ENCODE data around the gene JPT2.

JPT2 gene

GRCh38 chr16:1680361-1680760 lies 2.3 kb downstream of the JPT2 start:
- no peak overlapping the region for H2AFZ ChIP-seq (ENCODE audit: low read depth, low read length, severe bottlenecking)
- no peaks in the 10 kb centered on the region for H3K9me2 ChIP-seq (replicated peaks; ENCODE audit: insufficient read depth, low read length)
- no peaks in the 10 kb centered on the region for H3K9me3 ChIP-seq (ENCODE audit: insufficient read depth, low read length)
- H3K36me3 ChIP-seq (ENCODE audit: low read length) = no peaks in the 10 kb centered on the region
- no peak overlapping the region for H3K9ac ChIP-seq (ENCODE audit: low read length)
- TF ChIP-seq CTCF (IDR thresholded peaks at IDR 0.05; ENCODE audit: insufficient read depth, low read length, poor library complexity, severe bottlenecking) (no peak), EZH2phosphoT487 (conservative IDR thresholded peaks at IDR 0.05; ENCODE audit: low read length) (no peak)
- no peak overlapping the region for H3K4me3 ChIP-seq (ENCODE audit: insufficient read depth, low read length, poor library complexity, severe bottlenecking)
- no peak overlapping the region for H3K27ac ChIP-seq (ENCODE audit: low read depth, low read length)
- H3K79me2 ChIP-seq (ENCODE audit: insufficient read depth, low read length) = peaks cover 70% of the 10 kb centered on the region
- H3K4me2 ChIP-seq (ENCODE audit: low read depth, low read length, poor library complexity, severe bottlenecking) = peak overlapping the region; percentile 64
- no peaks in the 10 kb centered on the region for H3F3A ChIP-seq (ENCODE audit: insufficient read depth)
- peaks cover 8% of the 10 kb centered on the region; the same call in 1 of the 2 replicates for H4K20me1 ChIP-seq (ENCODE audit: low read depth, low read length)
- no peaks in the 10 kb centered on the region for H3K27me3 ChIP-seq (ENCODE audit: low read length)

- H3K4me3 ChIP-seq (ENCODE audit: insufficient read depth, low read length, poor library complexity, severe bottlenecking) = no peak overlapping the region
- H4K20me1 ChIP-seq (ENCODE audit: low read depth, low read length) = peaks cover 13% of the 10 kb centered on the region; the same call in 1 of the 2 replicates
- no peak overlapping the region for H2AFZ ChIP-seq (ENCODE audit: low read depth, low read length, severe bottlenecking)
- H3K9me3 ChIP-seq (ENCODE audit: insufficient read depth, low read length) = no peaks in the 10 kb centered on the region
- H3K27ac ChIP-seq (ENCODE audit: low read depth, low read length) = no peak overlapping the region
- peaks cover 76% of the 10 kb centered on the region for H3K79me2 ChIP-seq (ENCODE audit: insufficient read depth, low read length)
- no peaks in the 10 kb centered on the region for H3K9me2 ChIP-seq (replicated peaks; ENCODE audit: insufficient read depth, low read length)
- no peaks in the 10 kb centered on the region for H3F3A ChIP-seq (ENCODE audit: insufficient read depth)
- TF ChIP-seq CTCF (IDR thresholded peaks at IDR 0.05; ENCODE audit: insufficient read depth, low read length, poor library complexity, severe bottlenecking) (no peak), EZH2phosphoT487 (conservative IDR thresholded peaks at IDR 0.05; ENCODE audit: low read length) (no peak)
- no peaks in the 10 kb centered on the region for H3K27me3 ChIP-seq (ENCODE audit: low read length)
- no peak overlapping the region for H3K9ac ChIP-seq (ENCODE audit: low read length)
- H3K4me2 ChIP-seq (ENCODE audit: low read depth, low read length, poor library complexity, severe bottlenecking) = no peak overlapping the region
- no peaks in the 10 kb centered on the region for H3K36me3 ChIP-seq (ENCODE audit: low read length)
Observed at GRCh38 chr16:1681032-1681431, 3.0 kb downstream of the JPT2 start.

GRCh38 chr16:1687427-1688316 lies 9.6 kb downstream of the JPT2 start:
- H3F3A ChIP-seq (ENCODE audit: insufficient read depth) = no peaks in the 10 kb centered on the region
- no peak overlapping the region for H3K4me3 ChIP-seq (ENCODE audit: insufficient read depth, low read length, poor library complexity, severe bottlenecking)
- H3K27ac ChIP-seq (ENCODE audit: low read depth, low read length) = no peak overlapping the region
- no peak overlapping the region for H3K9ac ChIP-seq (ENCODE audit: low read length)
- peaks cover 35% of the 10 kb centered on the region for H4K20me1 ChIP-seq (ENCODE audit: low read depth, low read length)
- H3K27me3 ChIP-seq (ENCODE audit: low read length) = no peaks in the 10 kb centered on the region
- H2AFZ ChIP-seq (ENCODE audit: low read depth, low read length, severe bottlenecking) = no peak overlapping the region
- no peak overlapping the region for H3K4me2 ChIP-seq (ENCODE audit: low read depth, low read length, poor library complexity, severe bottlenecking)
- peaks cover 14% of the 10 kb centered on the region; the same call in 1 of the 2 replicates for H3K36me3 ChIP-seq (ENCODE audit: low read length)
- H3K9me2 ChIP-seq (replicated peaks; ENCODE audit: insufficient read depth, low read length) = no peaks in the 10 kb centered on the region
- no peaks in the 10 kb centered on the region for H3K9me3 ChIP-seq (ENCODE audit: insufficient read depth, low read length)
- TF ChIP-seq EZH2phosphoT487 (conservative IDR thresholded peaks at IDR 0.05; ENCODE audit: low read length) = no peak
- TF ChIP-seq CTCF (IDR thresholded peaks at IDR 0.05; ENCODE audit: insufficient read depth, low read length, poor library complexity, severe bottlenecking) = no peak
- H3K79me2 ChIP-seq (ENCODE audit: insufficient read depth, low read length) = peaks cover 95% of the 10 kb centered on the region

Measured in SU-DHL-6 (cell line).